ENCODE results near the gene RMC1. TPM values are rescaled to one million over a fixed set of nuclear protein-coding genes. Genes with fewer than 3 reads are reported as not detected.

Gene RMC1
- total and polyA plus RNA-seq, 2 of the 13 experiments (the other 11 are each of a cell fraction or from before 2014, with no cell fraction given): 9.4 to 19.5 TPM

DNA sequence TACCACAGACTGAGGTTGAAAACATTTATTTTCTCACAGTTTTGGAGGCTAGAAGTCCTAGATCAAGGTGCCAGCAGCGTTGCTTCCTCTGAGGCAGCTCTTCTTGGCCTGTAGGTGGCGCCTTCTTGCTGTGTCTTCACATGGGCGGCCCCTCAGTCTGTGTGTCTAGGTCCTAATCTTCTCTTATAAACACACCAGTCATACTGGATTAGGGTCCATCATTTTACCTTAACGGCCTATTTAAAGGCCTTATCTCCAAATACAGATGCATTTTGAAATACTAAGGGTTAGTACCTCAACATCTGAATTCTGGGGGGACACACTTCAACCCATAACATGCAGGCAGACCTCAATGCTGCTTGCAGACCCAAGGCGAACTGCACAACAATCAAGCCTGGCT lies 4.4 kb upstream of the RMC1 start (continued):
- TF ChIP-seq, protein P1, sequence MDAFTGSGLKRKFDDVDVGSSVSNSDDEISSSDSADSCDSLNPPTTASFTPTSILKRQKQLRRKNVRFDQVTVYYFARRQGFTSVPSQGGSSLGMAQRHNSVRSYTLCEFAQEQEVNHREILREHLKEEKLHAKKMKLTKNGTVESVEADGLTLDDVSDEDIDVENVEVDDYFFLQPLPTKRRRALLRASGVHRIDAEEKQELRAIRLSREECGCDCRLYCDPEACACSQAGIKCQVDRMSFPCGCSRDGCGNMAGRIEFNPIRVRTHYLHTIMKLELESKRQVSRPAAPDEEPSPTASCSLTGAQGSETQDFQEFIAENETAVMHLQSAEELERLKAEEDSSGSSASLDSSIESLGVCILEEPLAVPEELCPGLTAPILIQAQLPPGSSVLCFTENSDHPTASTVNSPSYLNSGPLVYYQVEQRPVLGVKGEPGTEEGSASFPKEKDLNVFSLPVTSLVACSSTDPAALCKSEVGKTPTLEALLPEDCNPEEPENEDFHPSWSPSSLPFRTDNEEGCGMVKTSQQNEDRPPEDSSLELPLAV (CRISPR knock-in tag; conservative IDR thresholded peaks at IDR 0.05; ENCODE audit: low read depth): no peak
- TF ChIP-seq RFX1 (IDR thresholded peaks at IDR 0.05): no peak

GRCh38 chr18:23499291-23499781 lies 4.0 kb upstream of the RMC1 start:
- CTCF ChIA-PET (ENCODE audit: low intra/inter-chr PET ratio, low total read pairs): interaction anchor here (1.6 kb wide), 1 partner anchor 204 kb away, joined by 4 read pairs; no protein-coding TSS in a partner anchor

More at GRCh38 chr18:23499291-23499781, 4.0 kb upstream of the RMC1 start:
- POLR2A ChIA-PET: interaction anchor here (1.0 kb wide), 1 partner anchor 11 kb away, joined by 3 read pairs; no protein-coding TSS in a partner anchor
- 51% methylated on average over 9 of the region's 11 CpGs for WGBS (ENCODE audit: low lambda C conversion rate)
- no TSS peak for BruUV-seq (replicated peaks)
- H3K79me2 ChIP-seq (ENCODE audit: insufficient read depth, low read length): peaks cover 5% of the 10 kb centered on the region
- no peaks in the 10 kb centered on the region for H3K9me3 ChIP-seq (ENCODE audit: low read length)
- H3K4me3 ChIP-seq (replicated peaks in 1 of 3; ENCODE audit: insufficient read depth in 1 of 3, low read depth in 2 of 3, low read length in 3 of 3): no peak overlapping the region; a peak in 1 of 6 replicates
- intact Hi-C loops (cut with micrococcal nuclease; ENCODE audit: unreplicated experiment): loop anchor here (5.0 kb wide), 1 partner anchor 313 kb away; no protein-coding TSS in a partner anchor
- peaks cover 27% of the 10 kb centered on the region for H3K4me1 ChIP-seq (ENCODE audit: insufficient read depth, low read length)
- no peak overlapping the region for H3K9ac ChIP-seq (ENCODE audit: insufficient read depth, low read depth, low read length)
- no peak for TF ChIP-seq PRDM4 (CRISPR knock-in tag; IDR thresholded peaks at IDR 0.05; ENCODE audit: borderline replicate concordance)
- TF ChIP-seq ZNF7 (CRISPR knock-in tag; IDR thresholded peaks at IDR 0.05): no peak
- TF ChIP-seq PHB2 (IDR thresholded peaks at IDR 0.05; ENCODE audit: partially characterized antibody): no peak
- no peak for TF ChIP-seq SNAI1 (CRISPR knock-in tag; IDR thresholded peaks at IDR 0.05; ENCODE audit: borderline replicate concordance)
- TF ChIP-seq BHLHE40 (IDR thresholded peaks at IDR 0.05; ENCODE audit: low read length): no peak
- TF ChIP-seq SP4 (CRISPR knock-in tag; IDR thresholded peaks at IDR 0.05): no peak
- peak overlapping the region; percentile 36 for H3K4me2 ChIP-seq (ENCODE audit: low read depth, low read length)
- DNase-seq (ENCODE audit: low spot score) (no peak), ATAC-seq (no peak), FAIRE-seq (no peak)
- H3K27ac ChIP-seq (ENCODE audit: extremely low read length, insufficient read depth, low read length): no peak overlapping the region
- no peaks in the 10 kb centered on the region for H3K27me3 ChIP-seq (ENCODE audit: control insufficient read depth in 1 of 2, insufficient read depth in 2 of 2, low read length in 2 of 2)
- in situ Hi-C loops (cut with HindIII; ENCODE audit: extremely low pct_ligation_motif_present, low pct_unique_long_range_greater_than_20kb): no loop called here
- no peak overlapping the region for H2AFZ ChIP-seq (ENCODE audit: low read length)
- no peaks in the 10 kb centered on the region for H4K20me1 ChIP-seq (ENCODE audit: insufficient read depth, low read length)
- H3K36me3 ChIP-seq (replicated peaks in 1 of 2; ENCODE audit: control insufficient read depth in 1 of 2, insufficient read depth in 2 of 2, low read length in 2 of 2): no peaks in the 10 kb centered on the region

Measured in HepG2 (cell line).